ENCODE data around the gene PCDH9.

- TF ChIP-seq CTCF (IDR thresholded peaks at IDR 0.05) (no peak), POLR2A (IDR thresholded peaks at IDR 0.05) (no peak)
Measured at GRCh38 chr13:66576381-66576780, 653.8 kb downstream of the PCDH9 start.
